Measurements from ENCODE around the gene SYCP1.
"Not testable (repeated sequence)": the region's sequence is repeated elsewhere in the genome, so short reads cannot be mapped to it uniquely, and the experiment has no call there.

The SYCP1 gene

GRCh38 chr1:114901814-114902213, 47.2 kb downstream of the SYCP1 start:
- Histone ChIP-seq H3K4me3 (ENCODE audit: insufficient read length, low read depth) (peak overlapping the region; percentile 38), H3K27me3 (ENCODE audit: insufficient read depth, insufficient read length) (no peaks in the 10 kb centered on the region), H3K36me3 (ENCODE audit: insufficient read depth, insufficient read length, low read length) (no peaks in the 10 kb centered on the region), H3K9me3 (ENCODE audit: insufficient read depth, low read length) (peaks cover 20% of the 10 kb centered on the region), H3K9ac (ENCODE audit: insufficient read length, low read depth) (peak overlapping the region; percentile 74), H3K4me1 (ENCODE audit: insufficient read depth, insufficient read length) (no peaks in the 10 kb centered on the region)
- no peak for DNase-seq (ENCODE audit: low read depth, low spot score)
- TF ChIP-seq ZNF274 (IDR thresholded peaks at IDR 0.05; ENCODE audit: low read depth, low read length) (no peak), YY1 (IDR thresholded peaks at IDR 0.05; ENCODE audit: insufficient read depth, insufficient read length) (no peak), SUZ12 (IDR thresholded peaks at IDR 0.05; ENCODE audit: extremely low read depth, insufficient read depth, insufficient read length) (no peak)

DNA sequence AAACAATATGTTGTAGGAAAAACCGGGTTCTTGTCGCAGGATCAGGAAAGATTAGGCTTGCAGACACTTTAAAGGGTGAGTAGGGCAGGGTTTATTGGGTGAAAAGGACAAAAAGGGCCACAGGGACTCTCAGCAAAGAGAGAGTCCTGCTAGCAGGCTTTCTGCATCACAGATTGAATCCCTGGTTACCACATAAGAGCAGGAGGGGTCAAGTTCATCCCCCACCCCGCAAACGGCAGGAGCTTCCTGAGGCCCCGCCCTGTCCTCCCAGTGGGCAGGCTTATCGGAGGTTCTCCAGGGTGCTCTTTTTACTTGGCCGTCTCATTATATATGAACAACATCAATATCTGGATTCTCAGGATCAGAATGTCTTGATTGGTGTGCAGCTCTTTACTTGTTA, 47.7 kb downstream of the SYCP1 start:
- no peaks in the 10 kb centered on the region for H3K4me1 ChIP-seq (ENCODE audit: insufficient read depth, insufficient read length)
- H3K9me3 ChIP-seq (ENCODE audit: insufficient read depth, low read length), result peaks cover 20% of the 10 kb centered on the region
- DNase-seq (ENCODE audit: low read depth, low spot score), result no peak
- H3K36me3 ChIP-seq (ENCODE audit: insufficient read depth, insufficient read length, low read length), result no peaks in the 10 kb centered on the region
- peak overlapping the region; percentile 38 for H3K4me3 ChIP-seq (ENCODE audit: insufficient read length, low read depth)
- H3K9ac ChIP-seq (ENCODE audit: insufficient read length, low read depth), result peak overlapping the region; percentile 74
- no peak for TF ChIP-seq YY1 (IDR thresholded peaks at IDR 0.05; ENCODE audit: insufficient read depth, insufficient read length)
- no peak for TF ChIP-seq ZNF274 (IDR thresholded peaks at IDR 0.05; ENCODE audit: low read depth, low read length)
- no peak for TF ChIP-seq SUZ12 (IDR thresholded peaks at IDR 0.05; ENCODE audit: extremely low read depth, insufficient read depth, insufficient read length)
- no peaks in the 10 kb centered on the region for H3K27me3 ChIP-seq (ENCODE audit: insufficient read depth, insufficient read length)

- no peaks in the 10 kb centered on the region for H3K27me3 ChIP-seq (ENCODE audit: insufficient read depth, insufficient read length)
- H3K9ac ChIP-seq (ENCODE audit: insufficient read length, low read depth), result no peak overlapping the region
- no peak for TF ChIP-seq SUZ12 (IDR thresholded peaks at IDR 0.05; ENCODE audit: extremely low read depth, insufficient read depth, insufficient read length)
- no peak for TF ChIP-seq ZNF274 (IDR thresholded peaks at IDR 0.05; ENCODE audit: low read depth, low read length)
- TF ChIP-seq YY1 (IDR thresholded peaks at IDR 0.05; ENCODE audit: insufficient read depth, insufficient read length), result no peak
- H3K4me1 ChIP-seq (ENCODE audit: insufficient read depth, insufficient read length), result no peaks in the 10 kb centered on the region
- H3K9me3 ChIP-seq (ENCODE audit: insufficient read depth, low read length), result peaks cover 20% of the 10 kb centered on the region
- no peaks in the 10 kb centered on the region for H3K36me3 ChIP-seq (ENCODE audit: insufficient read depth, insufficient read length, low read length)
- no peak for DNase-seq (ENCODE audit: low read depth, low spot score)
- no peak overlapping the region for H3K4me3 ChIP-seq (ENCODE audit: insufficient read length, low read depth)
Measured at GRCh38 chr1:114903480-114903879, 48.8 kb downstream of the SYCP1 start.

DNA sequence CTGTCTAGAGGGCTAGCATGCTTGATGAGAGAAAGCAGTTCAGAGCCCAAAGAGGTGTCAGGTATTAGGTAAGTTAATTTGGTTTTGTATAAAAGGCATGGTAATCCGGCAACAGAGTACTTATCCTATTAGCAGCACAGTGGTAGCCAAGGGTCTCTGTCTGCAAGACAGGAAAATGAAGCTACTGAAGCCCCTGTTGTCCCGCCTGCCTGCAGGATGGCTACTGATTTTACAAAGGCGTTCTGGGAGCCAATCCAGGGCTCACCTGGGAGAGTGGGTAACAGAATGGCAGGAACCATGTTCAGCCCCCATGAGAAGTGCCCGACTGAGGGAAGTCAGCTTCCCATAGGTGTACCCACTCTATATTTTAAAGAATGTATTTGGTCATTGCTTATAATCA, 61.1 kb downstream of the SYCP1 start:
- H3K4me3 ChIP-seq (ENCODE audit: insufficient read length, low read depth); H3K9ac ChIP-seq (ENCODE audit: insufficient read length, low read depth); H3K9me3 ChIP-seq (ENCODE audit: insufficient read depth, low read length); H3K4me1 ChIP-seq (ENCODE audit: insufficient read depth, insufficient read length); H3K27me3 ChIP-seq (ENCODE audit: insufficient read depth, insufficient read length); H3K36me3 ChIP-seq (ENCODE audit: insufficient read depth, insufficient read length, low read length); DNase-seq (ENCODE audit: low read depth, low spot score): not testable (repeated sequence)

DNA sequence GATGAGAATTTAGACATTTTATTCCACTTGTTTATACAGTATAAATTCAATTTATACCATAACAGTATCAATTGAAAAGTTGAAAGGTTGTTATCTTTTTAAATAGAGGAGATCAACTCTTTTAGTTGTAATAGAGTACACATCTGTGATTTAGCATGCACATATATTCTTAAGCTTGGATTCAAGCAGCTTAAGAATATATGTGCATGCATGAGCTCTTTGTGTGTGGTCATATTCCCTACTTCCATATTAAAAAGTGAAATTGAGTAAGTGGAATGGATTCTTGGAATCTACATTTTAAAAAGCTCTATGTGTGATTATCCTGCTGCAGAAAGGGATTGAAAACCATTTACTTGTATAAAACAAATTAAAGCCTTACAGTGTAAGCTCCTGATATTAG, 71.9 kb downstream of the SYCP1 start:
- Histone ChIP-seq H3K27me3 (ENCODE audit: insufficient read depth, insufficient read length) (no peaks in the 10 kb centered on the region), H3K9me3 (ENCODE audit: insufficient read depth, low read length) (peaks cover 8% of the 10 kb centered on the region), H3K36me3 (ENCODE audit: insufficient read depth, insufficient read length, low read length) (no peaks in the 10 kb centered on the region), H3K9ac (ENCODE audit: insufficient read length, low read depth) (no peak overlapping the region), H3K4me1 (ENCODE audit: insufficient read depth, insufficient read length) (no peaks in the 10 kb centered on the region), H3K4me3 (ENCODE audit: insufficient read length, low read depth) (no peak overlapping the region)
- TF ChIP-seq SUZ12 (IDR thresholded peaks at IDR 0.05; ENCODE audit: extremely low read depth, insufficient read depth, insufficient read length) (no peak), ZNF274 (IDR thresholded peaks at IDR 0.05; ENCODE audit: low read depth, low read length) (no peak), YY1 (IDR thresholded peaks at IDR 0.05; ENCODE audit: insufficient read depth, insufficient read length) (no peak)
- DNase-seq (ENCODE audit: low read depth, low spot score), result no peak

GRCh38 chr1:114927401-114927800, 72.7 kb downstream of the SYCP1 start:
- H3K4me3 ChIP-seq (ENCODE audit: insufficient read length, low read depth), result no peak overlapping the region
- no peak overlapping the region for H3K9ac ChIP-seq (ENCODE audit: insufficient read length, low read depth)
- no peaks in the 10 kb centered on the region for H3K4me1 ChIP-seq (ENCODE audit: insufficient read depth, insufficient read length)
- H3K27me3 ChIP-seq (ENCODE audit: insufficient read depth, insufficient read length), result no peaks in the 10 kb centered on the region
- DNase-seq (ENCODE audit: low read depth, low spot score), result no peak
- H3K9me3 ChIP-seq (ENCODE audit: insufficient read depth, low read length), result peaks cover 16% of the 10 kb centered on the region
- H3K36me3 ChIP-seq (ENCODE audit: insufficient read depth, insufficient read length, low read length), result no peaks in the 10 kb centered on the region
- TF ChIP-seq ZNF274 (IDR thresholded peaks at IDR 0.05; ENCODE audit: low read depth, low read length) (no peak), YY1 (IDR thresholded peaks at IDR 0.05; ENCODE audit: insufficient read depth, insufficient read length) (no peak), SUZ12 (IDR thresholded peaks at IDR 0.05; ENCODE audit: extremely low read depth, insufficient read depth, insufficient read length) (no peak)

- no peaks in the 10 kb centered on the region for H3K9me3 ChIP-seq (ENCODE audit: insufficient read depth, low read length)
- TF ChIP-seq ZNF274 (IDR thresholded peaks at IDR 0.05; ENCODE audit: low read depth, low read length) (no peak), YY1 (IDR thresholded peaks at IDR 0.05; ENCODE audit: insufficient read depth, insufficient read length) (no peak), SUZ12 (IDR thresholded peaks at IDR 0.05; ENCODE audit: extremely low read depth, insufficient read depth, insufficient read length) (no peak)
- no peak overlapping the region for H3K9ac ChIP-seq (ENCODE audit: insufficient read length, low read depth)
- H3K4me3 ChIP-seq (ENCODE audit: insufficient read length, low read depth), result no peak overlapping the region
- H3K27me3 ChIP-seq (ENCODE audit: insufficient read depth, insufficient read length), result no peaks in the 10 kb centered on the region
- no peaks in the 10 kb centered on the region for H3K36me3 ChIP-seq (ENCODE audit: insufficient read depth, insufficient read length, low read length)
- H3K4me1 ChIP-seq (ENCODE audit: insufficient read depth, insufficient read length), result no peaks in the 10 kb centered on the region
- peak; percentile 78 for DNase-seq (ENCODE audit: low read depth, low spot score)
Measured at GRCh38 chr1:114956570-114956969, 101.9 kb downstream of the SYCP1 start.

DNA sequence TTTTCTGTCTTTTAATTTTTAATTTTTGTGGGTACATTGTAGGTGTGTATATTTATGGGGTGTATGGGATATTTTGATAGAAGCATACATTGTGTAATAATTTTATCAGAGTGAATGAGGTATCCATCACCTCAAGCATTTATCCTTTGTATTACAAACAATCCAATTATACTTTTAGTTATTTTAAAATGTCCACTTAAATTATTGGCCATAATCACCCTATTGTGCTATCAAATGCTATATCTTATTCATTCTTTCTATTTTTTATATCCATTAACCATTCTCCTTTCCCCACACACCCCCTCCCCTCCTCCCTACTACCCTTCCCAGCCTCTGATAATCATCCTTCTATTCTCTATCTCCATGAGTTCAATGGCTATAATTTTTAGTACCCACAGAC, 104.8 kb downstream of the SYCP1 start:
- DNase-seq (ENCODE audit: low read depth, low spot score), result no peak
- H3K9ac ChIP-seq (ENCODE audit: insufficient read length, low read depth), result no peak overlapping the region
- no peaks in the 10 kb centered on the region for H3K36me3 ChIP-seq (ENCODE audit: insufficient read depth, insufficient read length, low read length)
- TF ChIP-seq YY1 (IDR thresholded peaks at IDR 0.05; ENCODE audit: insufficient read depth, insufficient read length) (no peak), ZNF274 (IDR thresholded peaks at IDR 0.05; ENCODE audit: low read depth, low read length) (no peak), SUZ12 (IDR thresholded peaks at IDR 0.05; ENCODE audit: extremely low read depth, insufficient read depth, insufficient read length) (no peak)
- H3K4me3 ChIP-seq (ENCODE audit: insufficient read length, low read depth), result no peak overlapping the region
- H3K27me3 ChIP-seq (ENCODE audit: insufficient read depth, insufficient read length), result no peaks in the 10 kb centered on the region
- H3K4me1 ChIP-seq (ENCODE audit: insufficient read depth, insufficient read length), result no peaks in the 10 kb centered on the region
- no peaks in the 10 kb centered on the region for H3K9me3 ChIP-seq (ENCODE audit: insufficient read depth, low read length)
